GM18907 (cell line): Measurements from ENCODE around the gene PIP5KL1.
"Not testable (repeated sequence)": the region's sequence is repeated elsewhere in the genome, so short reads cannot be mapped to it uniquely, and the experiment has no call there.

ENCODE experiments used
- ATAC-seq: cut with Tn5 transposase; IDR thresholded peaks from one replicate; pipeline ENCODE4 v1.9.1; 2021; ENCODE audit warnings: mild to moderate bottlenecking, moderate library complexity; ENCODE audit not compliant: unreplicated experiment

Gene PIP5KL1

DNA sequence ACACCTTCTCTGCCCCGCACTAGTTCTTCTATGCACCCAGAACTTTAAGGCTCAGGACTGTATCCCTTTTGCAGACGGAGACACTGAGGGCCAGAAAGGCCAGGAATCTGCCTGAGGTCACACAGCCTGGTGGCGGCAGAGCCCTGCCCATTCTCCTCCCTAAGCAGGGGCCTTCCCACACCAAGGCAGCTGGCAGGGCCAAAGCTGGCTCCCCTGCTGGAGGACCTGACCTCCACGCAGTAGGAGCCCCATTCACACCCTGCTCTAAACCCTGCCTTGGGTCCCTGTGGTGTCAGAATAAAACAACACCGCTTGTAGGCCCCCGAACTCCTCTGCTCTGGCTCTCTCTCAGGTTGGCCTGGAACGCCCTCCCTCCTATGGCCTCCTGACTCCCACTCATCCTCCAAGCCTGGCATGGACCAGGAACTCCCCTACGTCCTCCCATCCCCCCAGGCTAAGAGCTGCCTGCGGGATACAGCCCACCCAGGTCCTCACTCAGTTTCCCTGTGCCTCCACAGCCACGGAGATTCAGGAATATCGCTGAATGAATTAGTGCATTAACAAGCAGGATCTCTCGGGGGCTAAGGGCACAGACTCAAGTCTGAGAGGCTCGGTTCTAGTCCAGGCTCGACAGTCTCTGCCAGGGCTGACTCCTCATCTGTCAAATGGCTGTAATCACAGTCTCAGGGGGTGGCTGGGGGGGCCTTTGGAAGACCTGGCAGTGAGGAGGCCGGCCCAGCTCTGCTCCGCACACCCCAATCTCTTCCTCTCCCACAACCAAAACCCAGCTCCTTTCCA is 34.0 kb downstream of the PIP5KL1 start:
- ATAC-seq: no peak

DNA sequence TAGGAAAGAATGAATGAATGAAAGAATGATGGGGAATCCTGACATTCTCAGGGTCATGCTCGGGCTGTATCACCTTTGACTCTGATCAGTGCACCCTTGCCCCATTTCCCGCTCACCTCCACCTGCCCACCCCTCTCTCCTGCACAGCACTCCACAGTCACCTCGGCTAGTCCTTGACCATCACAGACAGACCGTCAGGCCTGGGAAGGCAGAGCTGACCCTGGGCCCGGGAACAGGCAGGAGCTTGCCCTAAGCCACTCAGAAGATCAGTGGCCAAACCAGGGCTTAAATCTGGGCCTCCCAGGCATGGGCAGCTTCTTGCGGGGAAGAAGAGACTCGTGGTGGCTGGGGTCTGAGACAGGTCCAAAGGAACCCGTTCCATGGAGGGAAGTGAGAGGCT is 34.8 kb downstream of the PIP5KL1 start:
- no peak for ATAC-seq

DNA sequence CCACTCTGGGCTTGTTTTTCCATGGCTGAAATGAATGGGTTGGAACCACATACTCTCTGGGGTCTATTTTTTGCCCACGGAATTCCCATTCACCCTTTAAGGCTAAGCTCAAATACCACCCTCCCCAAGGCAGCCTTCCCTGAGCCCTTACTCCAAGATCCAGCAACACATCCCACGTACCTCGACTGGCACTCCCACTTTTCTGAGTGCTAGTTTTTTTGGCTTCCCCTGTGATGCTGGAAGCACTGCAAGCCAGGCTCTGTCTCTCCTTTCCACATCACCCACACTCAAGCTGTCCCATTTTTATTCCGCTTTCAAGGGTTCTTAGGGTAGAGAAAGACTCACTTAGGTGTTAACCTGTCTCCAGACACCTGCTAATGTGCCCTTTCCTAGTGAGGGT is 37.2 kb downstream of the PIP5KL1 start:
- ATAC-seq: no peak

DNA sequence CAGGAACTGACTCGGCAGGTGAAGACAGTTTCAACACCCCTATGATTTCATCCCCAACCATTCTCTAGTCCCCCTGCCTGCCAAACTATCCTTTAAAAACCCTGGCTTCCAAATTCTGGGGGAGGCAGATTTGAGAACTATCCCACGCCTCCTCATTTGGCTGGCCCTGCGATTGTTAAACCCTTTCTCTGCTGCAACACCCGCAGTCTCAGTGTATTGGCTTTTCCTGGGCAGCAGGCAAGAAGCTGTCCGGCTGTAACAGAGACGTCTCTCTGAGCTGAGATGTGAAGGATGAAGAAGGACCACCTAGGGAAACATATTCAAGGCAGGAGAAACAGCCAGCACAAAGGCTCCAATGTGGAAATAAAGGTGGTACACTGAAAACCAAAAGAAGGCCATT is 37.7 kb downstream of the PIP5KL1 start:
- ATAC-seq: no peak

DNA sequence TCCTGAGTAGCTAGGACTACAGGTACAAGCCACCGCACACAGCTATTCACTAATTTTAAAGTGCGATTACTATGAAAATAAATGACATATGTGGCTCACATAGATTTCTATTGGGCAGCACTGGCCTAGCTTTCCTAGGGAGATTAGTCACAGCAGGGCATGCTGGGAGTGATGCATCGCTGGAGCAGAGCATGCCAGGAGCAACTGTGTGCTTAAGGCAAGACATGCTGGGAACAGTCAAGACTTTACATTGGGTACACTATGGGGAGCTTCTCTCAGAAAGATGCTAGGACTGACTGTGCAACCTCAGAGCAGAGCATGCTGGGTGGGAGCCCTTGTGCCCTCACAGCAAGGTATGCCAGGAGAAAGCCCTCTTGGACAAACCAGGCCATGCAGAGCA is 40.5 kb downstream of the PIP5KL1 start:
- ATAC-seq: no peak

DNA sequence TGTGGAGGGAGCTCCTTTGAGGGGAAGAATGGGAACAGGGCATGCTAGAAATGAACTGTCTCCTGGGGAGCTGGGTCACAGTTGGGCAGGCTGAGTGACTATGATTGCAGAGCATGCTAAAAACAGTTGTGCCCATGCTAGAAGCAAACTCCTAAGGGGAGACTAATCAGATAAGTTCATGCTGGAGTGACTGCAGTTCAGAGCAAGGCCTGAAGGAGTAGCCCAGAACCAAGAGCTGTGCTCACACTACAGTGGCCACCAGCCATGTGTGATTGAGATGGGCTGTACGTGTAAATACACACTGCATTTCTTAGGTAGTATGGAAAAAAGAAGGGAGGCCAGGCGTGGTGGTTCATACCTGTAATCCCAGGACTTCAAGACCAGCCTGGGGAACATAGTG is 42.8 kb downstream of the PIP5KL1 start:
- ATAC-seq: no peak

DNA sequence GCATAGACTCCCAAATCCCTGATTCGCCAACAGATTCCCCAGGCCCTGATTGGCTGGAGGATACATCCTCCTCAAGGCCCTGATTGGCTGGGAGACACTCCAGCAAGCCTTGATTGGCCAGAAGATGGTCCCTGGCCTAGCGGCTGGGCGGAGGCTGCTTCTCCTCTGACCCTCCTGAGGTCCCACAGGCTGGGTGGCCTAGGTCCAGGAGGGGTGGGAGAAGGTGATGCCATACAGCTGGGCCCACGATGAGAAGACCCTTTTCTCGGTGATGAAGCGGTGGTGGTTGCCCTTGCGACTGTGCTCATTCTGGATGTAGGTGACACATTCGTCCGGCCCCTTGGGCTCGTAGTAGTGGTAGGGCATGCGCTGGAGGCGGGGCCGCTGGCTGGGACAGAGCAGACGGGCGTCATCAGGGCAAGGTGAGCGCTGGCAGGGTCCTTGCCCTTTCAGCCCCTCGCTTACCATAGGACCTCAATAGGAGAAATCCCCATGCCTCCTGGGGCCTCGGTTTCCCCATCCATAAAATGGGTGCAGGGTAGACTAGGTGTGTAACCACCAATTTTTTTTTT is 44.1 kb downstream of the PIP5KL1 start:
- ATAC-seq: no peak

DNA sequence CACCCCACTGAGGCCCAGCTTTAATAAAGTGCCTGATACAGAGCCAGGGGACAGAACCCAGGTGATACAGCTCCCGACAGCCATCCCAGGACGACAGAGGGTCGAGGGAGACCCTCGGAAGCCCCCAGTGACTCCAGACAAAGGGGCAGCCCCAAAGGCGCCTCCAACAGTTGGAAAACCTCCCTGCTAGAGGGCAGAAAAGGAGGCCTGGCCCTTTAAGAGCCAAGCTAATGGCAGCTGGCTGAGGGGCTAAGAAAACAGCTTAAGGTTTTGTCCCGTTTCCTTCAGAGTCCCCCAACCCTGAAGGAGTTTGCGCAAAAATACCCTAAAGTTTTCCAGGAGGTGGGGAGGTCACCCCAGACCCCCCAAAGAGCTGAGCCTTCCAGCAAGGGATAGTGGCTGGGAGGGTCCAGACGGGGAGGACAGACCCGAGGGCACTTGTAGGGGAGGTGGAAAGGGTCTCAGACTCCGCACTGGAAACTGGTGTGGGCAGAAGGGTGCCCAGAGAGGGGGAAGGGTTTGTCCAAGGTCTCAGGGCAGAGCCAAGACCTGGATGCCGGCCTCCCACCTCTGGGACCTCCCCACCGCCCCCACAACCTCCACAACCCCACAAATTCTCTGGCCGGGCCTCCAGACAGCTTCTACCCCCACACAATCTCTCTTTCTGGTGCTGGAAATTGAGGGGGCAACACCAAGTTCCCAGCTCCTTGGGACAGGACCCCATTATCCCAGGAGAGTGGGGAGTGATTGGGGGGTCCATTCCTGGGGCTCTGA is 44.9 kb downstream of the PIP5KL1 start:
- no peak for ATAC-seq

DNA sequence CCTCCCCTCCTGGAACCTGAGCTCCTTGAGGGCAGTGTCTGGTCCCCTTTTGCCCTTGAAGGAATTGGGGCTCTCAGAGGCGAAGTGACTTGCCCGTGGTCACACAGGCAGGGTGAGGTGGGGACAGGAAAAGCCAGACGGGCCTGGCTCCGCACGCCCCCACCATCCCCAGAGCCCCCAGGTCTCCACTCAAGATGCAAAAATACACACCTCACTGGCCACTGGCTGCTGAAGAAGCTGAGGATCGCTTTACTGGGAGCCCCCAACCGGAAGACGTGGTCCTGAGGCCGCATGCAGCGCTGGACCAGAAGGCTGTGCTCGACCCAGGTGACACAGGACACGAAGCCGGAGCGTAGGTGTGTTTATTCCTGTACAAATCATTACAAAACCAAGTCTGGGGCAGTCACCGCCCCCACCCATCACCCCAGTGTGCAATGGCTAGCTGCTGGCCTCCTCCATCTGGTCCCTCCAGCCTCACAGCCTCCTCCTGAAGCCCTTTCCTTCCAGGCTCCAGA is 45.5 kb downstream of the PIP5KL1 start:
- ATAC-seq: no peak

DNA sequence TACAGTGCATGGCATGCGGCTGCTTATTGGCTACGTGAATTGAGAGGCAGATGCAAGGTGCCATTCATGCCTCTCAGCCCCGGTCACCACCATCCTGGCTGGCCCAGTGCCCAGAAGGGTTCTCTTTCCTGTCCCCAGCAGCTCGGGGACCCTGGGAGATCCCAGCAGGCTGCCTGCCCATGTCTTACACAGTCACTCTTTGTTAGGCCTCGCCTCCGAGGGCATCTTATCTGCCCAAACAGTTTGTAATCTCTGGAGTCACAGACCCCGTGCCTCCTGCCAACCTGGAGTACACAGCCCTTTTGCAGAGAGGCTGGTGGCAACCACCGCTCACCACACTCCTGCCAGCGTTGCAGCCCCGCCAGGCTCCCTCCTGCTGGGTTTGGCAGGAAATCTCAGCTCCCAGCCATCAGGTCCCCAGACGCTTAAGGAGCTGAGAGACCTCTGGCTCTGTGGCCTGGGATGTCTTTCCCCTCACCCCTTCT is 46.1 kb downstream of the PIP5KL1 start:
- ATAC-seq: no peak

DNA sequence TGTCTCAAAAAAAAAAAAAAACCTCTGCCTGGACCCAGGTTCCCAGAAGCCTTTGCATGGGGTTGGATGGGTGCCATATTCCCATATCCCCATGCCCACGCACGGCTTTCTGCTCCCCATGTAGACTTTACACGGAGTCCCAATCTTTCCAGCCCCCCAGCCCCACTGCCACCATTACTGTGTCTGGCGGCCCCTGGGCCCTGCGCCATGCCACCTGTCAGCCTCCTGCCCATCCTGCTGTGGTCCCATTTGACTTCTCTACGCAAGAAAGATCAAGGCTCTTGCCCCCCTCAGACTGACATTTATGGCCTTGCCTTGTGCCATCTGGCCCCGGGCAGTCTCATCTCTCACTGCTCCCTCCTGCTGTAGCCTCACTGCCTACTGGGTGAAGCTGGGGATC is 46.6 kb downstream of the PIP5KL1 start:
- ATAC-seq: no peak

DNA sequence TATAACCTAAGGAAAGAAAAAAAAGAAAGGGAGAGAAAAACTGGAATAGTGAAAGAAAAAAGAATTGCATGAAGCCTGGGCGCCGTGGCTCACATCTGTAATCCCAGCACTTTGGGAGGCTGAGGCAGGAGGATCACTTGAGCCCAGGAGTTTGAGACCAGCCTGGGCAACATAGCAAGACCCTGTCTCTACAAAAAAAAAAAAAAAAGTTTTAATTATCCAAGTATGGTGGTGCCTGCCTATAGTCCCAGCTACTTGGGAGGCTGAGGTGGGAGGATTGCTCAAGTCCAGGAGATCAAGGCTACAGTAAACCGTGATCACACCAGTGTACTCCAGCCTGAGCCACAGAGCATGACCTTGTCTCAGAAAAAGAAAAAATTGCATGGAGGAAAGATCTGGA is 48.9 kb downstream of the PIP5KL1 start:
- not testable (repeated sequence) for ATAC-seq

DNA sequence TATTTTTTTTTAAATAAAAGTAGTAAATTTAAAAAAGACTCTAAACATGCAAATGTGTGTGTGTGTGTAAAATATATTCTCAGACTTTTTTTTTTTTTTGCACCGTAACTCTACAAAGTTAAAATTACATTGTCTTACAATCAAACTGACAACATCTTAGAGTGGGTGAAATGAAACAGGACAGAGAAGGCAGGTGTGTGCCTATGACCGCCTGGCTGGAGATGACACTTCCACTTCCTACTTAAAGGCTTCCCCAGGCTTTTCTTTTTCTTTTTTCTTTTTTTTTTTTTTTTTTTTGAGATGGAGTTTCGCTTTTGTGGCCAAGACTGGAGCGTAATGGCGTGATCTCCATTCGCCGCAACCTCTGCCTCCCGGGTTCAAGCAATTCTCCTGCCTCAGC is 50.4 kb downstream of the PIP5KL1 start:
- ATAC-seq: no peak

DNA sequence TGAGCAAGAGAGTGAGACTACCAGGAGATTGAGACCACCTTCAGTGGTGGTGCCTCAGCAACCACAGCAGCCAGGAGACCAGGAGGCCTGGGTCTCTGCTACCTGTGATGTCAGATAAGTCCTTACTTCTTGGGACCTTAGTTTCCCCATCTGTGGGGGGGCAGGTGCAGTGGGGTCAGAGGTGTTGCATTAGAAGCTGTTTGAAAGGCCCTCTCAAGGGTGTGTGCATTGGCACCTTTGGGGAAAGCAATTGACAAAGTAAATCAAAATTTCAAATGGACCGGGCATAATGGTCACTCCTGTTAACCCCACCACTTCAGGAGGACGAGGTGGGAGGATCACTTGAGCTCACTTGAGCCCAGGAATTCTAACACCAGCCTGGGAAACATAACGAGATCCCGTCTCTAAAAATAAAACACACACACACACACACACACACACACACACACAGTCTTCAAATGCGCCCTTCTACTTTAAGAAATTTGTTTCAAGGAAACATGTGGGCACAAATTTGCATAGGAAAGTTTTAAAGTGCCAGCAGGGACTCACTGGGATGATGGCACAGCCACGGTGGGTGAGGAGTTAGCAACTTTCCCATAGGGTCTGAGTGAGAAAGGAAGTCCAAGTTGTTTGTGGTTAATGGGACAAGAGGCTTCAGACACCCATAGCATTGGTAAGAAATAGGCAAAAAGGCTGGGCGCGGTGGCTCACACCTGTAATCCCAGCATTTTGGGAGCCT is 51.8 kb downstream of the PIP5KL1 start:
- no peak for ATAC-seq

DNA sequence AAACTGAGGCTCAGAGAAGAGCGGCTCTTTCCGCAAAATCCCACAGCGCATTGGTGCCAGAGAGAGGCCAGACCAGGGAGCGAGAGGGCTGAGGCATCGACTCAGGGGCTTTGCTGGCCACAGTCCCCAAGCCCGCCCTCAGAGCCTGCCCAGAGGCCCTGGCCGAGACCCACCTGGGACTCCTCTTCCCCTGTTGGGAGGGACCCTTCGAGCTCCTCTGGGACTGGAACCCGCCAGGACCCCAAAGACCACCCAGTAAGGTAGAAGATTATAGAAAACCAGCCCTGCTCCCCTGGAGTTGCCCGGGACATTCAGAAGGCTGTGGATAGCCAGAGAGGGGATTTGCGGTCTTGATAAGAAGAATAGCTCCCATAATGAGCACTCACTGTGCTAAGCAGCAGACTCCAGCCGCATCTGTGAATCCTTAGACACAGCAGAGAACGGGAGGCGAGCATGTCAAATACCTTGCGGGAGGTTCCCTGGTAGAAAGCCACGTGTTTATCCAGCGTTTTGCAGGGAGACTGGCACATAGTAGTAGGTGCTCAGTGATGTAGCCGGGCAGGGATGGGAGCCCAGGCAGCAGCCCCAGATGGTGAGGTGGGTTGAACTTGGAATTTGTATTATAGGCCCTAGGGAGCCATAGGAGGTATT is 52.5 kb downstream of the PIP5KL1 start:
- ATAC-seq: no peak

DNA sequence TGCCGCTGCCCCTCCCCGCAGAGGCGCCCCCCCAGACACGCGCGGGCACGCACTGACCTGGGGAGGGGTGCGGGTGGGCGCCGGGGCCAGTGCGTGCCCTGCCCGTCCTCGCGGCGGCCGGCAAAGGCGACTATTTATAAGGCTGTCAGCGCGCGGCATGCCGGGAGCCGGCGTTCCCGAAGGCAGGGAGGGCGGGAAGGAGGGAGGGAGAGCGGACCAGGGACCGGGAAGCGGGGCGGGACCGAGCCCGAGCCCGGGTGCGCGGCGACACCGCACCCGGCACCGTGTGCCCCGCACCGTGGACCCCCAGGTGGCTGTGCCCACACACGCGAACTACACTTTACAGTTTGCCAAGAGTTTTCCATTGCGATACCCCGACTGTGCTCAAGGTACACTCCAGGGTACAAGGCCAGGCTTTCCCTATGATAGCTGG is 53.0 kb downstream of the PIP5KL1 start, which contains the start of gene AK1:
AK1 (minus strand) TSS at position 110 of the 433 bp plus-strand sequence. CDS start 3,058 bp downstream, outside the sequence.
- no peak for ATAC-seq

DNA sequence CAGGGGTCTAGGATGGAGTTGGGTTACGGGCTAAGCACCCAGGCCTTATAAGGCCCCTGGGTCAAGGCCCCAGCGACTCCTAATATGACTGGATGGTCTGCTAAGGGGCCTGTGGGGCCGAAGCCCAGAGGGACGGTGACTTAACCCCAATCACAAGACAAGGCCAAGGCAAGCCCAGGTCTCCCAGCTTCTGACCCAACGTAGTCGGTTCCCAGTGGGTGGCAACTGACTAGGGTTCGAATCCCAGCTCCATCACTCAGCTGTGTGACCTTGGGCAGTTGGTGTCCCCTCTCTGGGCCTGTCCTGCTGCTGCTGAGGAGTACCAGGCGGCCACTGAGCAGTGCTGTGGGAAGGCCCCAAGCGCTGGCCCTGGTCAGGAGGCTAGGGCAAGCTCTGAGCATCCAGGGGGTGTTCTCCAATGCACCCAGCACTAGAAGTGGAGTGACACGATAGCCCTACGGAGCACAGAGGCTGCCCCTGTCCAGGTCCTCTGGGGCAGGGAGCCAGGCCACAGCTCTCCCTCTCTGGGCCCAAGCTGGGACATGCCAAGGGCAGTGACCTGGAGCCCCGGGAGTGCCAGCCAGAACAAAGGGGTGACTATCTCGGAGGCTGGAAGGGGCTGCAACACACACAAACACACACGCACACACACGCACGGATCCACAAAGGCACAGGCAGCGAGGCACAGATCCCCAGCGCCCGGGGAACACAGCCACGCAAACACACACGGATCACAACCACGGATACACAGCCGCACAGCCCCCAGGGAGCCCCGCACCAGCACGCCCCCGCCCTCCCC is 53.6 kb downstream of the PIP5KL1 start:
- no peak for ATAC-seq

DNA sequence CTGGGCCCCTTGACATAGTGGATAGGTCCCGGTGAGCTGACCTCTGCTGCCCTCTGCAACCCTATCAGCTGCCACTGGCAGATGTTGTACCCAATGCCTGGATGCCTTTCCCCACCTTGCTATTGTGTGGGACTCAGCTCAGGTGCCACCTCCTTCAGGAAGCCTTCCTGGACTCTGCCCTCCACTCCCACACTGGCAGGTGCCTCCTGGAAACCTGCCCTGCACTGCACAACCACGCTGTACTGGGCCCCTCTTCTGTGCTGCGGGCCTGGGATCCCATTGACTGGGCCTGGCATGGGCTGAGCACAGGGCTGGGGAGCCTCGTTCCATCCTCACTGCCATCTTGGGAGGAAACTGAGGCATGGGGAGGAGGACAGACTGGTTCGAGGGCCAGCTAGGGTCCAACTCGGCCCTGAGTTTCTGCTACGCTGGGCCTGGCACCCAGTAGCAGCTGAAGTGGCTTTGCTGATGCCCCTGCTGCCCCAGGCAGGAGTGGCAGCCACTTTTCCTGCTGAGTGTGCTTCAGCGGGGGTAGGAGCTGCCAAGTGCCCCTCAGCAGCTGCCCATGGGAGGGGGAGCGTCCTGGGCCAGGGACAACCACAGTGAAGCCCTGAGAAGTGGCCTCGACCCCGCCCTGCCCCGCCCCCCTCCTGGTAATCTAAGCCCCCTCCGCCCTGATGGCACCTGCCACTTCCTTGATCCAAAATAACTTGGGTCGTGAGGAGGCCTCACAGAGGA is 54.4 kb downstream of the PIP5KL1 start:
- ATAC-seq: no peak
